HG02981 (cell line): ENCODE measurements around the gene EPB41L1.
A peak's percentile ranks its signal among the peaks of the same experiment; 100 is the strongest.

Source experiments
- ATAC-seq: cut with Tn5 transposase; IDR thresholded peaks from one replicate; pipeline ENCODE4 v1.9.1; 2021; ENCODE audit warnings: mild to moderate bottlenecking, moderate library complexity; ENCODE audit not compliant: unreplicated experiment

The EPB41L1 gene

DNA sequence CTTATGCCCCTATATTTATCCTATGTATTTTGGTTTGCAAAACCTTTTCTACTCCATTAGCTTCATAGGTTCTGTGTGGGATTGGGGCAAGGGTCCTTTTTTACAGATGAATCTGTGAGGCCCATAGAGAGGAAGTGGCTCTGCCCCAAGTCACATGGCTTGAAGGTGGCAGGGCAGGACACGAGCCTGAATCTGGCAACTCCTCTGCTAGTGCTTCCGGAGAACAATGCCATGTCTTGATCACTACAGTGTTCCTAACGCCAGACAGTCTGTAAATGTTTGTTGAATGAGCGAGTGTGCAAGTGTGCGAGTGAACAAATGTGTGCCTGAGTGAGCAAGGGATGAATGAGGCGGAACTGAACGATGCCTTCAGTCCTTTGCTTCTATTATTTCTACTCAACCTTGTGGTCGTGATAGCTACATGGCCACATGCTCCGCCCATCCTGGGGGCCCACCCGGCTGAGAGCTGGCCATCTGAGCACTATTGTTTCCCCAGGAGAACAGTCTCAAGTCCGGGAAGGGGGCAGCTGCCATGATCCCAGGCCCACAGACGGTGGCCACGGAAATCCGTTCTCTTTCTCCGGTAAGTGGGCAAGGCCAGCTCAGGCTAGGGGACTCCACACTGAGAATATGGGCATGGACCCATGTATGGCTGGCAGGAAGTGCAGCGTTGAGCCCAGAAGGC lies 64.0 kb downstream of the EPB41L1 start:
- ATAC-seq, result no peak

DNA sequence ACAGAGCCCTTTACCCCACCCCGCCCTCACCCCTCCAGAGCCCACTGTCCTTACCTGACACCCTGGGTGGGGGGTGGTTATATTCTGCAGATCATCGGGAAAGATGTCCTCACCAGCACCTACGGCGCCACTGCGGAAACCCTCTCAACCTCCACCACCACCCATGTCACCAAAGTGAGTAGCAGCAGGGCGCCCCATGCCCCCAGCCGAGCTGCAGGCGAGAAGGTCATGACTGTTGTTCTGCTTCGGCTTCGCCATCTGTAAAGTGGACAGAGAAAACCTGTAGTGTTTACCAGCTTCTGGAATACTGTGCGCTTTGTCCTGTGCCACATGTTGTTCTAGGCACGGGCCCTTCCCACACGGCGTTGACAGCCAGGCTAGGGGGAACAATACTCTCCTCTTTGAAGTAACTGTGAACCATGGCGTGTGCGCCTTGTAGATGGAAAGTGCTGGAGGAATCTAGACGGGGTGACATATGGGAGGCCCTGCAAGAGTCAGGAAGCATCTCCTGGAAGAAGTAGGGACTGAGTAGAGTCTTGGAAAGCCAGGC lies 65.2 kb downstream of the EPB41L1 start:
- no peak for ATAC-seq

DNA sequence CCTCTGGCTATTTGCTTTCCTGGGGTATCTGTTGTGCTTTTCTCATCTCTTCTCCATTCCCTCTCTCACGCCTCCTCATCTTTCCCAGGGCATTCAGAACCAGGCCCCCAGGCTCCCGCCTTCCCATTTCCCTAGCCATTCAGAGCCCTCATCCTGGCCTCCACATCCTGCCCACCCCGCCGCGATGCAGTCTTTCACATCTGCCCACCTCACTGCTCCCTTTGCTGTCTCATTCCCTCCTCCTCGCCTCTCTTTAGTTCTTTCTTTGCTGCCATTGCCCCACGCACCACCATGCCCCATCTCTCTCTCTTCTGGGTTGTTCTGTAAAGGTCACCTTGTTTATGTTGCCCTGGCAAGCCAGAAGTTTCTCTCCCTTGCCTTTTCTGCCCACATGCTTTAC lies 71.1 kb downstream of the EPB41L1 start:
- no peak for ATAC-seq

GRCh38 chr20:36228770-36229169 lies 74.2 kb downstream of the EPB41L1 start:
- ATAC-seq, result no peak

GRCh38 chr20:36230019-36230418 lies 75.5 kb downstream of the EPB41L1 start:
- no peak for ATAC-seq

- ATAC-seq, result no peak
Measured at GRCh38 chr20:36231331-36231730, 76.8 kb downstream of the EPB41L1 start.

DNA sequence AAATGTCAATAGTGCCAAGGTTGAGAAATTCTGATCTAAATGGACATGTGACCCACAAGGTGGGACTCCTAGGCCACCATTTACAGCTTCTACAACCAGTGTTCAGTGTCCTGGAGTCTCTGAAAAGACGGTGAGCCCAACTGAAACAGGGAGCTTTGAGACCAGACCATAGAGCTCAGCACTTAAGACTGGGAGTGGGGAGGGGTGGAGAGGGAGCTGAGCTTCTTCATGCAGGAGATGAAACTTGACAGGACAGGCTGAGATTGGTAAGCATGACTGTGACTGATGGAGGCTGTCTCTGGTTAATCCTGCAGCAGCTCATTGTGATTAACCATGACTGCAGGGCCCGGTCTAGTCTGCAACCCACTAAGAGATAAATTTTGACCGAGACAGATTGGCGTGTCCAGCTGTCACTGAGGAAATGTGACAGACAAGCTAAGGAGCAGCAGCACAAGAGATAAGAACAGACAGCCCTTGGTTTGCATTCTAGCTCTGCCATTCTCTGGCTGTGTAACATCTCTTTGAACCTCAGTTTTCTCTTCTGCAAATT lies 80.3 kb downstream of the EPB41L1 start:
- no peak for ATAC-seq

DNA sequence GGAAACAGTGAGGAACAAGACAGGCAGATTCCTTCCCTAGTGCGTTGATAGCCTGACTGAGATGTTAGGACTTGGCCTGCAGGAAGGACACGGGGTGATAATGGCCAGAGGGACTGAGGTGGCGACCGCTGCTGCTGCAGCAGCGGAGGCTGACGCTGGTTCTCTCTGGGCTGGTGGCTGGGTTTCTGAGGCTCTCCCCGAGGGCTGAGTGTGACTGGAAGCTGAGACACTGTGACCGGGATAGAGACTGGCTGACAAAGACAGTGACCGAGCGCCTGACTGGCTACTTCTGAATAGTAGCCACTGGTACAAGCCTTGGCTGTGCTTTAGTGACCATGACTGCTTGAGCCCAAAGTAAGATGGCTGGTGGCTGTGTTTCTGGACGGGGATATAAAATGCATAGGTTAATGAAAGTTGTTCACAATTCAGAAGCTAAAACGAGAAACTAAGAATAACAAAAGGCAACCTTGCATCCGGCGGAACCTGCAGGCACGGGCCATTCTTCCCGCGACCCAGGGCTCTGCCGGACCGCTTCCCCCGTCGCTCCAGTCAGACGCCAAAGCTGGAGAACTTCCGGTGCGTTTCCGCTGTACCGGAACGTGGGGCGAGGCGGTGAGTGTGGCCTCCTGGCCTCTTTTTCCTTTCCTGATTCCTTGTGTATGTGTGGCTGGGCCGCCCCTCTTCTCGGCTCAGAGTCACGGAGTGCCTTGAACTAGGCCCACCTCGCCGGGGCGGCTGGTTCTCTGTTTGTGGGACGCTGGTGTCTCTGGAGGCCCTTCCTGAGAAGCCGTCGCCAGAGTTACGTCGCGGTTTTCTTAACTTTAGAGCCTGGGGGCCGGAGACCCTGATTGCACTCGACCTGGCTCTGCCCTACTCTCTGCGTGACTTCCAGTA lies 81.6 kb downstream of the EPB41L1 start, which contains the start of gene AAR2:
AAR2 (plus strand) TSS at position 587 of the 894 bp plus-strand sequence. CDS start 3,391 bp downstream, outside the sequence.
- peak; percentile 59 for ATAC-seq

DNA sequence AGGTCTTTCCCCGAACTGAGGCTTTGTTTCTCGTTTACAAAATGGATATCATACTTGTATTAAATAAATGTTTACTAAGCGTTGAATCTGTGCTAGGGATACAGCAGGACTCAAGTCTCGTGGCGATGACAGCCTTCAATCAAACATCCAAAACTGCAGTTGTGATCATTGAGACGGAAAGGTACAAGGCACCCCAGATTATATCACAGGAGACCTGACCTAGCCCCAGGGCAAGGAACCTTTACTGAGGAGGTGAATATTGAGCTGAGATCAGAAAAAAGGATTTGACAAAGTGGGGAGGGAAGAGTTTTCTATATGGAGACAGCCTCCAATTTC lies 82.2 kb downstream of the EPB41L1 start:
- ATAC-seq, result no peak

GRCh38 chr20:36237477-36237876 lies 82.9 kb downstream of the EPB41L1 start:
- ATAC-seq, result no peak

- ATAC-seq, result no peak
Measured at GRCh38 chr20:36238153-36238552, 83.6 kb downstream of the EPB41L1 start.

GRCh38 chr20:36238760-36239159 lies 84.2 kb downstream of the EPB41L1 start:
- no peak for ATAC-seq

DNA sequence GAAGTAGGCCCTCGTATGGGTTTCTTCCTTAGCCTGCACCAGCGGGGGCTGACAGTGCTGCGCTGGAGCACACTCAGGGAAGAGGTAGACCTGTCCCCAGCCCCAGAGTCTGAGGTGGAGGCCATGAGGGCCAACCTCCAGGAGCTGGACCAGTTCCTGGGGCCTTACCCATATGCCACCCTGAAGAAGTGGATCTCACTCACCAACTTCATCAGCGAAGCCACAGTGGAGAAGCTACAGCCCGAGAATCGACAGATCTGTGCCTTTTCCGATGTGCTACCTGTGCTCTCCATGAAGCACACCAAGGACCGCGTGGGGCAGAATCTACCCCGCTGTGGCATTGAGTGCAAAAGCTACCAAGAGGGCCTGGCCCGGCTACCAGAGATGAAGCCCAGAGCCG lies 85.5 kb downstream of the EPB41L1 start:
- ATAC-seq, result no peak

DNA sequence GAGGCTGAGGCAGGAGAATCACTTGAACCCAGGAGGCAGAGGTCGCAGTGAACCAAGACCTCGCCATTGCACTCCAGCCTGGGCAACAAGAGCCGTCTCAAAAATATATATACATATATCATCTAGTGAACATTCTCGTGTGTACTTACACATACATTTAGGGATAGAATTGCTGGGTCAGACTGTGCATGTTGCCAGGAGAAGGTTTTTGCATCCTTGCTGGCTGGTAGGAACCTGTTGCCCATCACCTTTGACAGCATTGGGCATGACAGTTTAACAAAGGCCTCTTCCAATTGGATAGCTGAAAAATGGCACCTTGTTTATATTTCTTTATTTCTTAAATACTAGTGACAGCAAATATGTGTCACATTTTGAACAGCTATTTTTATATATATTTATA lies 87.1 kb downstream of the EPB41L1 start:
- no peak for ATAC-seq

DNA sequence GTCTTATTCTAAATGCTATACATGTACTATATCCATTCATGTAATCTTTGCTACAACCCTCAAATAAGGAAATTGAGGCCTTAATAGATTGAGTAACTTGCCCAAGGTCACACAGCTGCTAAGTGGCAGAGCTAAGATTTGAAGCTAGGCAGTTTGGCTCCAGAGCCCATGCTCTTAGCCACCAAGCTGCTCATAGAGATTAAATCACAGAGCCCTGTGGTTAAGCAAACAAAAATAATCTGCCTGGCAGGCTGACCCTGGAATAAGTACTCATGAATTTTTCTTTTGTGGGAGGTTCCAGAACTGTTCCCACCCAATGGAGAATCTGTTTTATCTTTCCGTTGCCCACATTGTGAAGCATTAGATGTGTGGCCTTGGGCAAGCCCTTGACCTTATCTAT lies 89.2 kb downstream of the EPB41L1 start:
- no peak for ATAC-seq

DNA sequence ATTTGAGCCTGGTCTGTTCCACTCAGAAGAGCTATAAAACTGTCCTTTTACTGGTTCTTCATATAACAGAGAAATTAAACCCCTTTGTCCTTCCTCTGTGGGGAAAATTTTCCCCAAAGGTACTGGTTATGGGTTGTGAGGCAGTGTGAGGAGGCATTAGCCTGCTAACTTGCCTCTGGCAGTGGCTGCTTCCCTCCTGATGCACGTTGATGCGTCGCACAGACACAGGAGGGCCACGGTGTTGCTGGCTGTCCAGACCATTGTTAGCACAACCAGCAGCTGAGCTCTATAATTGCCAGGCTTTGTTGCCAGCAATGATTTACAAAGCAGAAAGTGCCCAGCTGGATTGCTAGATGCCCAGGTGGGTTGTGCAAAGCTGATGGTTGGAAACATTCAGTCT lies 91.9 kb downstream of the EPB41L1 start:
- no peak for ATAC-seq

DNA sequence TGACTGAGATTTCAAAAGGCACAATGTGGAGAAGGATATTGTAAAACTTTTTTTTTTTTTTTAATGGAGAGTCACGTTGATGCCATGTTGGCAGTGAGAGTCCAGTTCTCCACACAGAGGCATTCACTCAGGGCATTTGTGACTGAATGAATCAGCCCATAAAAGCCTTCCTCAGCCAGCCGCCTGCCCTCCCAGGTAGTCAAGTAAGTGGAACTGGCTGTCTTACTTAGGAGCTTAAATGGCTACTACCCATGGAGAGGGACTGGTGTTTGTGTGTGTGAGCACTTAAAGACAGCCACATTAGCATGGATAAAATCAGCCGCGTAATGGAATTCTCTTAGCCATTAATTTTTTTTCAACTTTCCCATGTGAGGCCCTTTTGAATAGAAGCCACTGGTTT lies 94.3 kb downstream of the EPB41L1 start:
- no peak for ATAC-seq

DNA sequence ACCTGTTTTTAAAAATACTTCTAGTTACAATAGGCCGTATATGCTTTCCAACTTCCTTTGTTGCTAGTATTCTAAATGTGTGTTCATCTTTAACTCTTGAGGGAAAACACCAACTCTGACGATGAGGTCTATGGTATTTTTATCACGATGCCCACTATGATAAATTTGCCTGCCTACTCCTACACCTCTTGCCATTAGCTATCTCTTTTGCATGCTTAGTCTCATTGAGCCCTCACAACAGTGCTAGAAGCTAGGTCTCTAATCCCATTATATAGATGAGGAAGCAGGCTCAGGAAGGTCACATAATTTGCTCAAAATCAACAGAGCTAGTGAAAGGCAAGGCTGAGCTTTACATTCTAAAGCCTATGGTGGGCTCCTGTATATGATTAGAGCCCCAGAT lies 94.9 kb downstream of the EPB41L1 start:
- no peak for ATAC-seq

GRCh38 chr20:36251426-36251825 lies 96.9 kb downstream of the EPB41L1 start:
- no peak for ATAC-seq

DNA sequence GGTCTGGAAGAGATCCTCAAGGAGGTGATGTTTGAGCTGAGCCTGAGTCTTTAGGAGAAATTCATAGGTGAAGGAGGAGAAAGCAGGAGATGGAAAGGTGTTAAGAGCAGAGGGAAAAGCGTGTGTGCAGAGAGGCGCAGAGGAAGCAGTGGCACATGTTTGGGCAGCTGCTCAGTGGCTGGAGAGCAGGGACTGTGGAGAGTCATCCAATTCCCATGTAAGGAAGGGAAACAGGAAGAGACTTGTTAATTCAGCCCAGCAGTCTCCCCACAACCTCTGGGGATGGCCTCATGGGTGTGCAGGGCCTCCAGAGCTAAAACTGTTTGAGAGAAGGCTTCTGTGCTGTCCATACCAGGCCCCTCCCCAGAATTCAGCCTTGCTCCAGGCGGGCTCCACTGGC lies 98.0 kb downstream of the EPB41L1 start:
- ATAC-seq, result no peak

DNA sequence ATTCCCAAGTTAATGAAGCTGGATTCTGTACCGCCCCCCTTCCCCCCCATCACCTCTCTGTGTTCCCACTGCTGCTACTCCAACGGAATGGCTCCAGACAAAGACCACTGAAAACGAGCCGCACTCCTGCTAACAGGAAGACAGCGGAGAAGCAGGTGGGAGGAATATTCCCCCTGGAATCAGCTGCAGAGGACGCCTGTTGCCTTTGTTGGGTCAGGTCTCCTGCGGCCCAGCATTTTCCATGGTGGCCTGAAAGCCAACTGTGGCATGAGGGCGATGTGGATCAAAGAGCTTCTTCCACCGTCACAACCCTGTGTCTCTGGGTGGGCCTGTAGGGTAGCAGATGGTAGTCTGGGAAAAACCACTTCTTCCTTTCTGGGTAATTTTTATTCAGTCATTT lies 98.5 kb downstream of the EPB41L1 start:
- ATAC-seq, result no peak

GRCh38 chr20:36254076-36254475 lies 99.5 kb downstream of the EPB41L1 start:
- ATAC-seq, result no peak
